ENCODE data around the gene PTN.
"Not testable (repeated sequence)": the region's sequence is repeated elsewhere in the genome, so short reads cannot be mapped to it uniquely, and the experiment has no call there.

Gene PTN

DNA sequence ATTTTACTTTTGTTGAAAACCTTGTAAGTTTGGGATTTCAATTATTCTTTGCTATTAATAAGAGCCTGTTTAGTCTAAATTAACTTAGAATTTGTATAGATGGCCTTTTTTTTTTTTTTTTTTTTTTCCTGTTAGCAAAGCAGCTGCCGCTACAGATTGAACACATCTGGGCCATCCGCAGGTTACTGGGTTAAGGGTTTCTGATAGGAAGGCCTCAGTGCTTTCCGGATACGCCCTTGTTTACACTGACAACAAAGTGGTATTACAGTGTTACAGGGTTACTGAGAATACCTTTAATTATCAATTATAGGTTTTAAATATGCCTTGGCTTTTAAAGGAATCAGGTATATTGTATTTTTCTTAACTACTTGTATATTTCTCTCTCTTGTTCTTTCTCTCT, 76.8 kb downstream of the PTN start:
- no peak for DNase-seq

DNA sequence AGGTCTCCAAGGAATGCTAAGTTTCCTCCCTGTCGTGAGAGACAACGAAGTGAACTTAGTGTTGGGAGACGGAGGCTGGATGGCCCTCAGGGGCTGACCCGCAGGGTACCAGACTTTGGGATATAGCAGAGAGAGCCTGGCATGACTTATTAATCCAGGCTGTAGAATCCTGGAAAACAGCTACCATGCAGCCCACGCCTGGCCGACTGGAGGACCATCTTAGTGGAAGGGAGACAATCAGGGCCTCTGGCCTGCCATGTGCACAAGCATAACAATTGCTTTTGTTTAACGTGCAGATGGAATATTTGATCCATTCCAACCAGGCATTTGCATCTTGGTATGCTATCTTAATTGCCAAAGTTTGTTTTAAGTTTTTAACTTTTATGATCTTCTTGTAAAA, 78.1 kb downstream of the PTN start:
- DNase-seq: not testable (repeated sequence)

DNA sequence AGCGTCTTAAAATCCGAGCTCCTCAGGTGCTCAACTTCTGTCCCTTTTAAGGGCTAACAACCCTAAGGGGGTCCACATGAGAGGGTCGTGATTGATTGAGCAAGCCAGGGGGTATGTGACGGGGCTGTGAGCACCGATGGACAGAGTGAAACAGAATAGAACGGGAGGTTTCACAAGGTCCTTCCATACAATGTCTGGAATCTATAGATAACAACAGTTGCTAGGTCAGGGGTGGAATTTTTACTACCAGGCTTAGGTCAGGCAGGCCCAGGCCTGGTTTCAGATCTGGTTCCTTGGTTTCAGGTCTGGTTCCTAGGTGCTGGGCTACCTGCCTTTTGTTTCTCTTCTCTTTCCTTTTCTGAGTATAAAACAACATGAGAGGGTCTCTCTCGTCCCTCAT, 80.9 kb downstream of the PTN start:
- DNase-seq: no peak

DNA sequence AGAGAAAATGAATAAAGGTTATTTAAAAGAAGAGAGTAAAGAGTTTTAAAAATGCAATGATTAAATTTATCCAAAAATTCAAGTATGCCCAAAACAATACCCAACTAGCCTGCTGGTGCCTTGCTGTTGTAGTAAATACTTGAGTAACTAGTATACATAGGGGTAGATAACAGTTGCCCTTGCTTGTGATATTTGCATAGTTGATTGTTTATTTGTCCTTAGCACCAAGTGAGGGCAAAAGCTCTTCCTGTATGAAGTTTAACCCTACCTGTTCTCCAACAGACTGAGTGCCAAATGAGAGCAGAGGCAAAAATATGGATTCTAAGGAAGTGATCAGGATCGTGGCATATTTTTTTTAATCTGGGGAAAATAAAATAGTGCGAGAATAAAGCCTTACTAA, 85.0 kb downstream of the PTN start:
- no peak for DNase-seq

DNA sequence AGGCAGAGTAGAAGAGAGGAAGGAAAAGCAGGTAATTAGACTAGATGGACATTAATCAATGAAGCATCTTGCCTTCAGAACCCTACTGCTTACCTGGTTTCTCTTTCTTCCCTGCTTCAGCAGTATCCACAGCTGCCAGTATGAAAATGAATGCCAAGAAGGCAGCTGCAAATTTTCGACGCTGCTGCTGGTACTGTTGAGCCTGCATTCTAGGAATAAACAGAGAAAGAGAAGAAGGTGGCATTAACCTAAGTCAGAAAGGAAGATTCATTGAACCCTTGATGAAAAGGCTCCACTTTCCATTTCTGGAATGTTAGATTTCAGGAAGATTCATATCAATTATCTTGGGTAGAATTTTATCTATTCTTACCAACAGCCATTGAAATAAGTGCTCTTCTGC, 88.8 kb downstream of the PTN start:
- no peak for DNase-seq

DNA sequence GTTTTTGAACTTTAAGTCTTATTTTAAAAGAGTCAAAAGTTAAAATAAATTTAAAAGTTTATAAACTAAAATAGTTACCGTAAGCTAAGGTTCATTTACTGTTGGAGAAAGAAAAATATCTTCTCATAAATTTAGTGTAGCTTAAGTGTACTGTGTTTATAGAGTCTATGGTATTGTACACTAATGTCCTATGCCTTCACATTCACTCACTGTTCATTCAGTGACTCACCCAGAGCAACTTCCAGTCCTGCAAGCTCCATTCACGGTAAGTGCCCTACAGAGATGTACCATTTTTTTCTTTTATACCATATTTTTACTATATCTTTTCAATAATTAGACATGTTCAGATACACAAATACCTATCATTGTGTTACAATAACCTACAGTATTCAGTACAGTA, 97.6 kb downstream of the PTN start:
- DNase-seq: no peak

DNA sequence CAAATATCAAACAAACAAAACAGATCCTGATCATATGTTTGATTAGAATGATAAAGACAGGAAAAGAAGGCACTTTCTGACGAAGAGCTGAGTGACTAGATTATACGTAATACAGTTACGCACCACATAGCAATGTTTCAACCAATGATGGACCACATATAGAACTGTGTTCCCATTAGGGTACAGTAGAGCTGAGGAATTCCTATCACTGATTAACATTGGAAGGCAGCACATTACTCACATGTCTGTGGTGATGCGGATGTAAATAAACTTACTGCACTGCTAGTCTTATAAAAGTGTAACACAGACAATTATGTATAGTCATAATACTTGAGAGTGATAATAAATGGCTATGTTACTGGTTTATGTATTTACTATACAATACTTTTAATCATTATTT, 98.3 kb downstream of the PTN start:
- no peak for DNase-seq

DNA sequence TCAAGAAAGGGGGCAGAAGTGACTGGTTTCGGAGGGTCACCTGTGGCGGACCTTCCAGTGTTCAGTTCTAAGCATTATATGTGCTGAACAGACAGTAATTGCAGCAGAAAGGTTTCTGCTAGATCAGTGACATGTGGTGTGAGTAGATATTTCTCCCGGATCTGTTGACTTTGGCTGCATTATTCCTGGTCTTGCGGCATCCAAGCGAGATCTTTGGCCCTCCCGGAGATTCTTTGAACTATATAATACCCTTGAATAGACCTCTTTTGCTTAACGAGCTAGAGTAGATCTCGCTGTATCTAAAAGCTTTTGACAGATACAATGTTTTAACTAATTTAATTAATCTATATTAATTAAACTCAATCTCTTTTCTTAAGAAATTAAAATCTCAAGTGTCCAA, 99.8 kb downstream of the PTN start:
- DNase-seq: no peak

DNA sequence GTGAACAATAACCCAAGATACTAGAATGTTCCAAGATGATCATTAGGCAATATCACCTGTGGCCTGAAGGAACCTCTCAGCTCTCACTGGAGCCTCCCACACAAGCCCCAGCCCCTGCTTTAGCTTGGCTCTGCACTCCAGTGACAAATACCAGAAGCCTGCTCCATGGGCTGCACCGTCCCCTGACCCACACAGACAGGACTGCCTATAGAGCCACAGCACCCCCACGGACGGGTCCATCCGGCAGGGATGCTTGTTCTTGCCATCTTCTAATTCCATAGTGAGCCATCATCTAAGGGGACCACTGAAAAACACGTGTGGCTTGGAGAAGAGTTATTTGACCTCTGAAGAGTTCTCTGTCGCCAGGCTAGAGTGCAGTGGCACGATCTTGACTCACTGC, 100.9 kb downstream of the PTN start:
- no peak for DNase-seq

DNA sequence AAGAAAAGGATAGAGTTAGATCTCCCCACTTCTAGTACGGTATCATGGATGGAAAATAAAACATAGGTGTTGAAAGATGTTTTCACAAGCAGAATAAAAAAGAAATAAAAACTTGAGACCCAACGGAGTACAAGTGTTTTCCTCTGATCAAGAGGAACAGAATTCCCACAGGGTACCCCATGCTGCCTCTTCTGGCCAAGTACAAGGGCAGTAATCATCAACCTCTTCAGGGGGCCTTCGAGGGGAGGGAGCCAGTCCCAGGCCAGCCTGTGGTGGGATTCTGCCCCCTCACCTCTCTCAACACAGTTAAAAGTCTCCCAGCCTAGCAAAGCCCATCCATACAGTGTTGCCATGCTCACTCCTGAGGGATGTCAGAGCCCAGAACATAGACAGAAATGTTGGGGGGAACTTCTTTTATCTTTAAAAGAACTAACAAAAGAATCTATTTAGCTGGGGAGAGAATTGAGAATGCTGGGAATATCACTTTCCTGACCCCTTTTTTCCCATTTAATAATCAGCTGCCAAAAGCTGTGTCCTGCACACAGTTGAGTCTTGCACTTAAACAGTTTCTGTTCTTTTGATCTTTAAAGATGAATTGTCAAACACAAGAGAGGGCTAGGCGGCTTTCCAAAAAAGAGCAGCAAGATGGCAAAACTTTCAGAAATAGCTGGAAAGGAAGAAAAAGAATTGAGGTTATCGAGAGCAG, 101.7 kb downstream of the PTN start:
- no peak for DNase-seq

DNA sequence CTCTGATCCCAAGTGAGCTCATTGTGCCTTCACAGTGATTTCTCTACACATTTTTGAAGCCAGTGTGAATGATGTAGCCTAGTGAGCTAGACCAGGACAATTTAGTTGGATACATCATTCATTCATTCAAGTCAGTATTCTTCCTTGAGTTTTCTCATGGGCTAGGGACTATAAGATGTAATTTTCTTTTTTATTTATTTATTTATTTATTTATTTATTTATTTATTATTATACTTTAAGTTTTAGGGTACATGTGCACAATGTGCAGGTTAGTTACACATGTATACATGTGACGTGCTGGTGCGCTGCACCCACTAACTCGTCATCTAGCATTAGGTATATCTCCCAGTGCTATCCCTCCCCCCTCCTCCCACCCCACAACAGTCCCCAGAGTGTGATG, 104.3 kb downstream of the PTN start:
- not testable (repeated sequence) for DNase-seq

DNA sequence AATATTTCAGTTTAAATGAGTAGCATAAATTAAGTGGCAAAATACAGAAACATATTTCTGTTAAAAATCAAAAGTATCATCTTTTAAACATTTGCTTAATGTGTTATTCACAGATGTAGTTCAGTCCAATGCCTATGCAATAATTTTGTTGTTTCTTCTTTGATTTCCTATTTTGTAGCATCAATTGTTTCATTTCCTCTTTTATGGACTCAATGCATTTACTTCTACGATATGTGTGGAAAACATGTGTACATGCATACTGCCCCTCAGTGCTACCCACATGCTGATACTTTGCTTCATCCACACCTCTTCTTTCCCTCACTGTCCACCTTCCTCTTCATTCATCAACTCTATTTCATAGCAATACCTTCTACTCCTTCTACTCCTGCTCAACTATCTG, 108.1 kb downstream of the PTN start:
- no peak for DNase-seq

DNA sequence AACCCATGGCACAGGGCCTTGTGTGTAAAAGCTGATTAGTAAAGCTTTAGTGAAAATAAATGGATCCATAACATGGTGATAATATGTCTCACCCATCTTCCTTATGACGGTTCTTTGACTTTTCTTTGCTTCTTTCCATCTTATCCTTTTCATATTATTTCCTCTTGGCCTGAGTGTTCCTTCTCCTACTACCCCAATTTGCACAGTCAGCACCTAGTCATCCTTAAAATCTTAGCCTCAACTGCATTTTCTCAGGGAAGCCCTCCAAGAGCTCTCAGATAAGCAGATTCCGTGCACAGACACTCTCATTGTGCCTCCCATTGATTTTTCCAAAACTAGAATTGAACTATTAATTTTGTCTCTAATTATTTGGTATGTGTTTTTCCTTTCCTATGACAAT, 112.4 kb downstream of the PTN start:
- no peak for DNase-seq

DNA sequence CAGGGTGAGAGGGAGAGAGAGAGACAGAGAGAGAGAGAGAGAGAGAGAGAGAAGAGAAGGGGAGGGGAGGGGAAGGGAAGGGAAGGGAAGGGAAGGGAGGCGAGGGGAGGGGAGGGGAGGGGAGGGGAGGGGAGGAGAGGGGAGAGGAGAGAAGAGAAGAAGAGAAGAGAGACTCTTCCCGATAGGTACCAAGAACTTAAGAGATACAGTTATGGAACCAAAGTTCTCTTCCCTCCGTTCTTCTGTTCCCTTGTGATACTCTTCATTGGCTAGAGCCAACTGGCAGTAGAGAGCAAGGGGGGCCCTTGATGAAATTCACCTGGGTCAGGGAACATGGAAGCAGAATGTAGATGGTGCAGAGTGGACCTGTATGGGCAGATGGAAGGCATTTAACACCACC, 122.1 kb downstream of the PTN start:
- no peak for DNase-seq

DNA sequence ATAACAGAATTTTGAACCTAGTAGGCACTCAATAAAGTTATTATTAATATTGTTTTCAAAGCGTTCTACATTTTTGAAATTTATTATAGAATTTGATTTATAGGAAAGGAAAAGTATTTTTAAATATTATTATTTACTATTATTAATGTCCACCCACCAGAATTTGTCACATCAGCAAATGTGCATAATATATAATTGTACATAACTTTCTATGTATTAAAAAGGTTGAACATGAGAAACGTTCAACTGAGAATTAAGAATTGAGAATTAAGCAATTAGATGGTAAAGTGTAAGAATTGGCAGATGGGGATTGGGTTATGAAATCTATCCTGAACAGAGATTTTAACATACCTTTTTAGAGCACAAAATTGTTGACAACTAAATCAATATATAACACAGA, 129.8 kb downstream of the PTN start:
- no peak for DNase-seq

DNA sequence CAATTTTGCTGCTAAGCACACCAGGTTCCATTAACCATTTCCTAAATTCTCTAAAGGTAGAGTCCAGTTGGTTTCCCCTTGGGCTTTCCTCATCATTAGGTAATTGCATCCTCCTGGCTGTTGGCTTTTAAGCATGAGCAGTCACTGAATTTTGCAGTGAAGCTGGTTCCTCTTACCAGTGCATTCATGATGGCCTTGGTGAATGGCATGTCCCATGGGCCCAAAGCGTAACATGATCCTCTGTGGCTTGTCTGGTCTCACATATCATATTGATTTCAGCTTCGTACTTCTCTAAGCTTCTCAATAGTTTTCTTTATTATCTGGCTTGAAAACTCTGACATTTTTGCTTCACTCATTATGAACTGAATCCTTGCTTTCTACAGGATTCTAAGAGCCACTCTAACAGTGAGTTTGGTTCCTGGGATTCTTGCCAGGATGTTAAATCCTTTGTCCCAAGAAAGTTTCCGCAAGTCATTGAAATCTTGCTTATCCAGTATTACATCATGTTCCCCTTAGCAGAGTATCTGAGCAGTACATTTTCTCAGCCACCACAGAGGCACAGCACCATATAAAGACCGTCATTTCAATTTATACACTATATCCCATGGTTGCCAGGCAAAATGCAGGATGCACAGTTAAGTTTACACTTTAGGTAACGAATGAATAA, 134.2 kb downstream of the PTN start:
- no peak for DNase-seq

DNA sequence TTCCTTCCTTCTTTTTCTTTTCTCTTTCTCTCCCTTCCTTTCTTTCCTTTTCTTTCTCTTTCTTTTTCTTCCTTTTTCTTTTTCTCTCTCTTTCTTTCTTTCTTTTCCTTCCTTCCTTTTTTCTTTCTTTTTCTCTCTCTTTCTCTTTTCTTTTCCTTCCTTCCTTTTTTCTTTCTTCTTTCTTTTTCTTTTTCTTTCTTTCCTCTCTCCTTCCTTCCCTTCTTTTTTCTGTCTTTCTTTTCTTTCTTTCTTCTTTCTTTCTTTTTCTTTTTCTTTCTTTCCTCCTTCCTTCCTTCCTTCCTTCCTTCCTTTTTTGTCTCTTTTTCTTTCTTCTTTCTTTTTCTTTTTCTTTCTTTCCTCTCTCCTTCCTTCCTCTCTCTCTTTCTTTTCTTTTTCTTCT, 136.8 kb downstream of the PTN start:
- no peak for DNase-seq

DNA sequence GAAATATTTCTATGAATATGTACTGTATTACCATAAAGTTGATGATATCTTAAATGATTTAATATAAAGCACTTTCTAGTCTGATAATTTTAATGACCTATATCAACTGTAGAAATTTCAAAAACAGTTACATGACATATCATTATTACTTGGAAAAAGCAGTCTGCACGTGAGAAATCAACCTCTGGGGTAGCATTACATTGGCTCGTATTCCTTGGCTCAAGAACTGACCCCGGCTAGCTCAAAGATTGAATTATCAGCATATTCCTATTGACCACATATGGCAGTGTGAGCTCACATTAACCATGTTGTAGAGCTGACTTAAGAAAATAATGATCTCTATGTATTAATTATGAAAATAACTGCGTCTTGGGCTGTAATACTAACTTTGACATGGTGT, 139.3 kb downstream of the PTN start:
- no peak for DNase-seq

DNA sequence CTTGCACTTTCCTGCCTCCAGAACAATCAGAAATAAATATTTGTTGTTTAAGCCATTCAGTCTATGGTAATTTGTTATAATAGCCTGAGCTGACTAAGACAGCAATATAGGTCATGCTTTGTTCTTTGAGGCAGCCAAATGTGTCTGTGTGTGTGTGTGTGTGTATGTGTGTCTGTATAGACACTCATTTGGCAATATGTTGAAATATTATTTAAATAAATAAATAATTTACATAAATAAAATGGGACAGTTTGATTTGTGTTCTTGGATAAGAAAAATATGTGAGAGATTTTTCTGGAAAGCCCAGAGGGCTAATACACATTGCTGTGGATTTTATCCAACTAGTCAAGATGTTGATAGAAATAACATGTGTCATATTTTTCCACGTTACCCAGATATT, 140.2 kb downstream of the PTN start:
- no peak for DNase-seq

DNA sequence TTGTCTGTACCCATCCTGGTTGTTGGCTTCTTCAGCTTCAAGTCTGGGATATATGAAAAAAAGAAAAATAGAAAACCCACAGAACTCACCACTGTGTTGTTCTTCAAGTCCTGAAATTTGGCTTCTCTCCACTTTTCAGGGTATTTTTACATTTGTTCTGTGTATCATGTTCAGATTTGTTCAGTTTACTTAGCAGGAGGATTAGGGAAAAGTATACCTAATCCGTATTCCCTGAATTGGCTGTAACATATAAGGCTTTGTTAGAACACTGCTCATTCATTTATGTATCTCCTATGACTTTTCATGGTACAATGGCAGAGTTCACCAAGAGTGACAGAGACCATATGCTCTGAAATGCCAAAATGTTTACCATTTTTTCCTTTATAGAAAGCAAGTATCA, 146.9 kb downstream of the PTN start:
- DNase-seq: no peak

DNA sequence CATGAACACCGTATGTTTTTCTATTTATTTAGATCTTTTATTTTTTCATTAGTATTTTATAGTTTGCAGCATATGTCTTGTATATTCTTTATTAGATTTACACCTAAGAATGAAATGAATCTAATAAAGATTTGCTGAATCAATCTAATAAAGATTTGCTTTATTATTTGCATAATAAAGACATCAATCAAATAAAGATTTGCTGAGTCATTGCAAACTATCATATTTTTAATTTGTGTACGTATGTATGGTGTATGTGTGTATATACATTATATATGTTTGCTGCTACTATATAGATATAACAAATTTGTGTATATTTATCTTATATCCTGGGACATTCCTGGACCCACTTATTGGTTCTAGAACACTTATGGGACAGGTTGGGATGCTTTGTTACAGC, 147.5 kb downstream of the PTN start:
- no peak for DNase-seq

DNA sequence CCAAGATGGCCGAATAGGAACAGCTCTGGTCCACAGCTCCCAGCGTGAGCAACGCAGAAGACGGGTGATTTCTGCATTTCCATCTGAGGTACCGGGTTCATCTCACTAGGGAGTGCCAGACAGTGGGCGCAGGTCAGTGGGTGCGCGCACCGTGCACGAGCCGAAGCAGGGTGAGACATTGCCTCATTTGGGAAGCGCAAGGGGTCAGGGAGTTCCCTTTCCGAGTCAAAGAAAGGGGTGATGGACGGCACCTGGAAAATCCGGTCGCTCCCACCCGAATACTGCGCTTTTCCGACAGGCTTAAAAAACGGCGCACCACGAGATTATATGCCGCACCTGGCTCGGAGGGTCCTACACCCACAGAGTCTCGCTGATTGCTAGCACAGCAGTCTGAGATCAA, 161.9 kb downstream of the PTN start:
- not testable (repeated sequence) for DNase-seq
